ENCODE data around the gene RNLS. TPM values are rescaled to one million over a fixed set of nuclear protein-coding genes. Genes with fewer than 3 reads are reported as not detected.

Gene RNLS
- total and polyA plus RNA-seq, 3 donors from 2014 or later, result 13.0 to 27.4 (median 27.1) TPM

- no peak for DNase-seq
- no peaks in the 10 kb centered on the region for H3K36me3 ChIP-seq (ENCODE audit: low read depth, missing control alignments)
- no peak overlapping the region for H3K27ac ChIP-seq
- WGBS, 2 donors, result 83 to 91% methylated on average over 4 of the region's 4 CpGs
- TF ChIP-seq POLR2A (IDR thresholded peaks at IDR 0.05) (no peak), CTCF (IDR thresholded peaks at IDR 0.05) (no peak)
- intact Hi-C loops (cut with DNase I; ENCODE audit: low total_unique reads), result no loop called here
- H3K9me3 ChIP-seq, result no peaks in the 10 kb centered on the region
- H3K4me1 ChIP-seq, result no peaks in the 10 kb centered on the region
- no peak overlapping the region for H3K4me3 ChIP-seq
- no peaks in the 10 kb centered on the region for H3K27me3 ChIP-seq
Measured at GRCh38 chr10:88336334-88336733, 246.8 kb downstream of the RNLS start.

GRCh38 chr10:88333248-88333630, 249.9 kb downstream of the RNLS start:
- Histone ChIP-seq H3K9me3 (no peaks in the 10 kb centered on the region), H3K36me3 (ENCODE audit: low read depth, missing control alignments) (no peaks in the 10 kb centered on the region), H3K4me1 (no peaks in the 10 kb centered on the region), H3K4me3 (no peak overlapping the region), H3K27me3 (no peaks in the 10 kb centered on the region), H3K27ac (no peak overlapping the region)
- TF ChIP-seq POLR2A (IDR thresholded peaks at IDR 0.05) (no peak), CTCF (IDR thresholded peaks at IDR 0.05) (no peak)
- no peak for DNase-seq
- 74% methylated on average over 3 of the region's 3 CpGs for WGBS, 2 donors
- intact Hi-C loops (cut with DNase I; ENCODE audit: low total_unique reads), result no loop called here

- WGBS, 2 donors, result 55% methylated on average over 3 of the region's 3 CpGs
- no peak overlapping the region for H3K4me3 ChIP-seq
- intact Hi-C loops (cut with DNase I; ENCODE audit: low total_unique reads), result no loop called here
- peak overlapping the region in 1 of 2 donors; percentile 47 for H3K27ac ChIP-seq
- H3K36me3 ChIP-seq (ENCODE audit: low read depth, missing control alignments), result no peaks in the 10 kb centered on the region
- no peaks in the 10 kb centered on the region for H3K4me1 ChIP-seq
- no peaks in the 10 kb centered on the region for H3K27me3 ChIP-seq
- no peak for TF ChIP-seq POLR2A (IDR thresholded peaks at IDR 0.05)
- DNase-seq, result no peak
- no peaks in the 10 kb centered on the region for H3K9me3 ChIP-seq
Measured at GRCh38 chr10:88332503-88333247, 250.4 kb downstream of the RNLS start.

GRCh38 chr10:88330174-88330573, 252.9 kb downstream of the RNLS start:
- WGBS, 2 donors, result 80 to 82% methylated on average over 1 of the region's 1 CpG
- no peak for TF ChIP-seq POLR2A (IDR thresholded peaks at IDR 0.05)
- TF ChIP-seq CTCF (IDR thresholded peaks at IDR 0.05), result no peak
- DNase-seq, result no peak

GRCh38 chr10:88322324-88323063, 260.6 kb downstream of the RNLS start:
- Histone ChIP-seq H3K27me3 (no peaks in the 10 kb centered on the region), H3K27ac (no peak overlapping the region), H3K4me3 (no peak overlapping the region), H3K36me3 (ENCODE audit: low read depth, missing control alignments) (no peaks in the 10 kb centered on the region), H3K9me3 (no peaks in the 10 kb centered on the region), H3K4me1 (no peaks in the 10 kb centered on the region)
- WGBS, 2 donors, result 95 to 96% methylated on average over 3 of the region's 3 CpGs
- intact Hi-C loops (cut with DNase I; ENCODE audit: low total_unique reads), result no loop called here
- DNase-seq, result no peak
- TF ChIP-seq CTCF (IDR thresholded peaks at IDR 0.05) (no peak), POLR2A (IDR thresholded peaks at IDR 0.05) (no peak)

More at GRCh38 chr10:88330174-88330573, 252.9 kb downstream of the RNLS start:
- no peak overlapping the region for H3K27ac ChIP-seq
- H3K4me3 ChIP-seq, result no peak overlapping the region
- intact Hi-C loops (cut with DNase I; ENCODE audit: low total_unique reads), result no loop called here
- H3K4me1 ChIP-seq, result no peaks in the 10 kb centered on the region
- no peaks in the 10 kb centered on the region for H3K36me3 ChIP-seq (ENCODE audit: low read depth, missing control alignments)
- H3K9me3 ChIP-seq, result no peaks in the 10 kb centered on the region
- H3K27me3 ChIP-seq, result no peaks in the 10 kb centered on the region

All from testis (tissue), 3 donors.